Gastroesophageal sphincter (tissue), 4 donors: ENCODE results near the gene CTNNA3. TPM values are rescaled to one million over a fixed set of nuclear protein-coding genes. Genes with fewer than 3 reads are reported as not detected.

Experiments used
- ATAC-seq: fragments of 150-250 bp; one replicate; pipeline ENCODE4 v1.9.1; 2016; ENCODE audit warnings: mild to moderate bottlenecking, moderate library complexity
- H3K27ac ChIP-seq, 4 donors: fragments of 200-600 bp; sonication (generic) in 3 of 4; 1 replicate in 3 of 4; 2 replicates in 1 of 4; pipeline ENCODE4 v1.5.1; 2016 to 2019
- H3K27me3 ChIP-seq: fragments of 200-600 bp; sonication (generic); one replicate; pipeline ENCODE4 v1.5.1; 2019
- H3K36me3 ChIP-seq, 2 donors: fragments of 200-600 bp; sonication (generic); one replicate each; pipeline ENCODE4 v1.5.1; 2019; ENCODE audit warnings: control low read depth in 1 of 2
- H3K4me1 ChIP-seq, 3 donors: fragments of 200-600 bp; sonication (generic); 1 replicate in 2 of 3; 2 replicates in 1 of 3; pipeline ENCODE4 v1.5.1; 2016 to 2019; ENCODE audit warnings: control low read depth in 2 of 3
- H3K4me3 ChIP-seq, 2 donors: fragments of 200-600 bp; sonication (generic); one replicate each; pipeline ENCODE4 v1.5.1; 2019; ENCODE audit warnings: mild to moderate bottlenecking in 1 of 2, moderate library complexity in 1 of 2
- H3K9me3 ChIP-seq, 3 donors: fragments of 200-600 bp; sonication (generic); one replicate each; pipeline ENCODE4 v1.5.1; 2017 to 2019; ENCODE audit warnings: control low read depth in 2 of 3
- CTCF ChIP-seq, 4 experiments: fragments of 200-600 bp in 2 of 4; fragments of 450-650 bp in 2 of 4; sonication (generic) in 1 of 4; IDR thresholded peaks; one replicate each; pipeline ENCODE4 v1.5.1; 2017 to 2019; ENCODE audit warnings: antibody characterized with exemption in 4 of 4, mild to moderate bottlenecking in 2 of 4, moderate library complexity in 2 of 4
- EP300 ChIP-seq: sonication (generic); formaldehyde crosslinking; IDR thresholded peaks from one replicate; pipeline ENCODE4 v1.6.1; 2017; ENCODE audit warnings: antibody characterized with exemption, mild to moderate bottlenecking
- POLR2A ChIP-seq, 2 donors: fragments of 450-650 bp; IDR thresholded peaks; one replicate each; pipeline ENCODE4 v1.6.1; 2017; ENCODE audit warnings: antibody characterized with exemption in 2 of 2, mild to moderate bottlenecking in 2 of 2, moderate library complexity in 1 of 2
- POLR2AphosphoS5 ChIP-seq: sonication (generic); formaldehyde crosslinking; IDR thresholded peaks from one replicate; pipeline ENCODE4 v1.6.1; 2017; ENCODE audit warnings: antibody characterized with exemption
- WGBS, 2 donors: methylation state at CpG; one replicate each; pipeline ENCODE4 v1.1.5; 2018; ENCODE audit warnings: low coverage in 1 of 2; 5-methylcytosine and 5-hydroxymethylcytosine counted together
- total RNA-seq, 4 donors: library from RNA; depleted of rRNA; stranded (reverse); fragments of >200 nt; gene quantifications; one replicate each; pipeline ENCODE4 v1.1.0, GENCODE V29; 2016

The CTNNA3 gene
- total RNA-seq, 4 donors from 2014 or later: 5.1 to 22.0 (median 13.8) TPM

DNA sequence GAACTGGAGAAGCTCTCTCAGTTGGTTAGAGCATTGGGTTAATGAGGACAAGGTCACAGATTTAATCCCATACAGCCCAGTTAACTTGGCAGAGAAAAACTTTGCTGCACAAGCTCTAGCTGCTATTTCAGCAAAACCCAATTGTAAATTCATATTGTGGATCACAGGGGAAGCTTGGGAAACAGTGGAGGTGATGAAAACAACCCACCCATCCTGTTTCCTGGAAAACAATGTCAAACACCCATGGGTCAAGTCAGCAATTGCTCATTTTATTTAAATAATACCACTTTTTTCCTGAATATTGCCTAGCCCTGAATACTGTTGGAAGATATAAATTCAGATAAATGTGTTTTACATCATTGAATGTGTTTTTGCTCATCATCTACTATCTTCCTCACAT is 1670.8 kb downstream of the CTNNA3 start:
- no peaks in the 10 kb centered on the region for H3K36me3 ChIP-seq
- no peak for ATAC-seq
- no peaks in the 10 kb centered on the region for H3K9me3 ChIP-seq
- no peak overlapping the region for H3K27ac ChIP-seq
- no peak overlapping the region for H3K4me3 ChIP-seq
- no peaks in the 10 kb centered on the region for H3K4me1 ChIP-seq
- no peaks in the 10 kb centered on the region for H3K27me3 ChIP-seq
- TF ChIP-seq EP300: no peak

- no peak for TF ChIP-seq POLR2AphosphoS5
- no peak for TF ChIP-seq POLR2A (IDR thresholded peaks at IDR 0.05)
- no peak for TF ChIP-seq EP300
- TF ChIP-seq CTCF (IDR thresholded peaks at IDR 0.05): no peak
- H3K9me3 ChIP-seq: no peaks in the 10 kb centered on the region
- no peaks in the 10 kb centered on the region for H3K4me1 ChIP-seq
- no peaks in the 10 kb centered on the region for H3K27me3 ChIP-seq
- no peak overlapping the region for H3K4me3 ChIP-seq
- H3K36me3 ChIP-seq: no peaks in the 10 kb centered on the region
- WGBS, 2 donors: 55 to 60% methylated on average over 2 of the region's 2 CpGs
- ATAC-seq: no peak
- no peak overlapping the region for H3K27ac ChIP-seq
Measured at GRCh38 chr10:66021423-66021822, 1674.6 kb downstream of the CTNNA3 start.

GRCh38 chr10:66008221-66008620 is 1687.8 kb downstream of the CTNNA3 start:
- Histone ChIP-seq H3K36me3 (no peaks in the 10 kb centered on the region), H3K27ac (no peak overlapping the region), H3K9me3 (no peaks in the 10 kb centered on the region), H3K4me1 (no peaks in the 10 kb centered on the region), H3K4me3 (no peak overlapping the region), H3K27me3 (no peaks in the 10 kb centered on the region)
- TF ChIP-seq POLR2AphosphoS5 (no peak), EP300 (no peak), POLR2A (IDR thresholded peaks at IDR 0.05) (no peak), CTCF (IDR thresholded peaks at IDR 0.05) (no peak)
- ATAC-seq: no peak
- 69 to 81% methylated on average over 5 of the region's 5 CpGs for WGBS, 2 donors

GRCh38 chr10:66006411-66006810 is 1689.6 kb downstream of the CTNNA3 start:
- H3K27me3 ChIP-seq: no peaks in the 10 kb centered on the region
- H3K4me3 ChIP-seq: no peak overlapping the region
- H3K36me3 ChIP-seq: no peaks in the 10 kb centered on the region
- H3K27ac ChIP-seq: no peak overlapping the region
- no peak for TF ChIP-seq POLR2A (IDR thresholded peaks at IDR 0.05)
- no peak for TF ChIP-seq POLR2AphosphoS5
- ATAC-seq: no peak
- no peaks in the 10 kb centered on the region for H3K4me1 ChIP-seq
- 51 to 66% methylated on average over 4 of the region's 4 CpGs for WGBS, 2 donors
- H3K9me3 ChIP-seq: no peaks in the 10 kb centered on the region

DNA sequence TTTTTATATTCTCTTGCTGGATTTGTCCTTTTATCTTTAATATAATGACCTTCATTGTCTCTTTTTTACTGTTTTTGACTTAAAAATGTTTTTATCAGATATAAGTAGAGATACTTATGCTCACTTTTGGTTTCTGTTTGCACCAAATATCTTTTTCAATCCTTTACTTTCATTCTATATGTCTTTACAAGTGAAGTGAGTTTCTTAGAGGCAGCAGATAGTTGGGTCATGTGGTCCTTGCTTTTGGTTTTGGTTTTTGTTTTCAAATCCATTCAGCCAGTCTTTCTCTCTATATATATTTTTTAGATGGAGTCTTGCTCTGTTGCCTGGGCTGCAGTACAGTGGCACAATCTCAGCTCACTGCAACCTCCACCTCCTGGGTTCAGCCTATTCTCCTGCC is 1702.5 kb downstream of the CTNNA3 start:
- Histone ChIP-seq H3K9me3 (peaks cover 0 to 19% (median 0%) of the 10 kb centered on the region in 3 donors), H3K27me3 (no peaks in the 10 kb centered on the region), H3K36me3 (no peaks in the 10 kb centered on the region), H3K27ac (no peak overlapping the region), H3K4me3 (no peak overlapping the region), H3K4me1 (no peaks in the 10 kb centered on the region)
- TF ChIP-seq EP300: no peak
- no peak for TF ChIP-seq POLR2A (IDR thresholded peaks at IDR 0.05)
- no peak for TF ChIP-seq CTCF (IDR thresholded peaks at IDR 0.05)
- TF ChIP-seq POLR2AphosphoS5: no peak
- no peak for ATAC-seq

DNA sequence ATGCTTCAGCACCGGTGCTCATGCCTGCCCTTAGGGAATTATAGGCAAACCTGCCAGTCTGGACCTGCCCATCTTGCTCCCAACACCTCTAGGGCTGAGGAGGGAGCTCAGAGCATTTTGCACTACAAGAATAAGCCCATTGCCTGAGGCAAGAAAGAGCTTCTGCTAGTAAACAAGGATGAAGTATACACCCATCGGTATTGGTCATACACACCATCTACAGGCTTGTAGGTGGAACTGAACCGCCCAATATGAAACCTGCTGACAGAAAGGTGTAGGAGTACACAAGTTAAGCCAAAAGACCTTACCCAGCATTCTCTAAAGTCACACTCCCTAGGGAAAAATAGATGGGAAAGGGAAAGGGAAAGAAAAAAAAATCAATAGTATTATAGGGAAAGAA is 1727.1 kb downstream of the CTNNA3 start:
- no peak overlapping the region for H3K4me3 ChIP-seq
- no peaks in the 10 kb centered on the region for H3K9me3 ChIP-seq
- 83 to 100% methylated on average over 1 of the region's 3 CpGs for WGBS, 2 donors
- ATAC-seq: no peak
- no peaks in the 10 kb centered on the region for H3K36me3 ChIP-seq
- H3K27me3 ChIP-seq: no peaks in the 10 kb centered on the region
- no peaks in the 10 kb centered on the region for H3K4me1 ChIP-seq
- no peak overlapping the region for H3K27ac ChIP-seq
- TF ChIP-seq EP300: no peak
- no peak for TF ChIP-seq POLR2A (IDR thresholded peaks at IDR 0.05)
- no peak for TF ChIP-seq POLR2AphosphoS5
- TF ChIP-seq CTCF (IDR thresholded peaks at IDR 0.05): no peak
